Measurements from ENCODE around the gene C16orf92. TPM values are rescaled to one million over a fixed set of nuclear protein-coding genes. Genes with fewer than 3 reads are reported as not detected.

C16orf92 gene
- total and polyA plus RNA-seq, 2 experiments from 2014 or later = 0.34 TPM; not detected in 1

DNA sequence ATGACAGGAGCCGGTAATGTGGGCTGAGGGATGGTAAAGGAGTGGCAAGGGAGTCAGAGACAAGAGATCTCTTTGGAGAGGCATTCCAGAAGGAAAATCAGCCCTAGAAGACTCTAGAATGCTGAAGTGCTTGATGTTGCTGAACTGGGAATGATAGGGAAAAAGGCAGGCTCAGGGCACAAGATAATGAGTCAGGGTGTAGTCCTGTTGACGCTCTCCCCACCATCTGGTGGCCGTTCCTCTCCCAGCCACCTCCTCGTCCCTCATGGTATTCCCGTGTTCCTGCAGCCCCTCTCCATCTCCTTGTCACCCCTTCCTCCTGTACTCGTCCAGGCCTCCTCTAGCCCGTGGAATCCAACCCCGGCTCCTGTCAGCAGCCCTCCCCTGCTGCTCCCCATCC, 31.5 kb downstream of the C16orf92 start (continued):
- TF ChIP-seq, protein P1, sequence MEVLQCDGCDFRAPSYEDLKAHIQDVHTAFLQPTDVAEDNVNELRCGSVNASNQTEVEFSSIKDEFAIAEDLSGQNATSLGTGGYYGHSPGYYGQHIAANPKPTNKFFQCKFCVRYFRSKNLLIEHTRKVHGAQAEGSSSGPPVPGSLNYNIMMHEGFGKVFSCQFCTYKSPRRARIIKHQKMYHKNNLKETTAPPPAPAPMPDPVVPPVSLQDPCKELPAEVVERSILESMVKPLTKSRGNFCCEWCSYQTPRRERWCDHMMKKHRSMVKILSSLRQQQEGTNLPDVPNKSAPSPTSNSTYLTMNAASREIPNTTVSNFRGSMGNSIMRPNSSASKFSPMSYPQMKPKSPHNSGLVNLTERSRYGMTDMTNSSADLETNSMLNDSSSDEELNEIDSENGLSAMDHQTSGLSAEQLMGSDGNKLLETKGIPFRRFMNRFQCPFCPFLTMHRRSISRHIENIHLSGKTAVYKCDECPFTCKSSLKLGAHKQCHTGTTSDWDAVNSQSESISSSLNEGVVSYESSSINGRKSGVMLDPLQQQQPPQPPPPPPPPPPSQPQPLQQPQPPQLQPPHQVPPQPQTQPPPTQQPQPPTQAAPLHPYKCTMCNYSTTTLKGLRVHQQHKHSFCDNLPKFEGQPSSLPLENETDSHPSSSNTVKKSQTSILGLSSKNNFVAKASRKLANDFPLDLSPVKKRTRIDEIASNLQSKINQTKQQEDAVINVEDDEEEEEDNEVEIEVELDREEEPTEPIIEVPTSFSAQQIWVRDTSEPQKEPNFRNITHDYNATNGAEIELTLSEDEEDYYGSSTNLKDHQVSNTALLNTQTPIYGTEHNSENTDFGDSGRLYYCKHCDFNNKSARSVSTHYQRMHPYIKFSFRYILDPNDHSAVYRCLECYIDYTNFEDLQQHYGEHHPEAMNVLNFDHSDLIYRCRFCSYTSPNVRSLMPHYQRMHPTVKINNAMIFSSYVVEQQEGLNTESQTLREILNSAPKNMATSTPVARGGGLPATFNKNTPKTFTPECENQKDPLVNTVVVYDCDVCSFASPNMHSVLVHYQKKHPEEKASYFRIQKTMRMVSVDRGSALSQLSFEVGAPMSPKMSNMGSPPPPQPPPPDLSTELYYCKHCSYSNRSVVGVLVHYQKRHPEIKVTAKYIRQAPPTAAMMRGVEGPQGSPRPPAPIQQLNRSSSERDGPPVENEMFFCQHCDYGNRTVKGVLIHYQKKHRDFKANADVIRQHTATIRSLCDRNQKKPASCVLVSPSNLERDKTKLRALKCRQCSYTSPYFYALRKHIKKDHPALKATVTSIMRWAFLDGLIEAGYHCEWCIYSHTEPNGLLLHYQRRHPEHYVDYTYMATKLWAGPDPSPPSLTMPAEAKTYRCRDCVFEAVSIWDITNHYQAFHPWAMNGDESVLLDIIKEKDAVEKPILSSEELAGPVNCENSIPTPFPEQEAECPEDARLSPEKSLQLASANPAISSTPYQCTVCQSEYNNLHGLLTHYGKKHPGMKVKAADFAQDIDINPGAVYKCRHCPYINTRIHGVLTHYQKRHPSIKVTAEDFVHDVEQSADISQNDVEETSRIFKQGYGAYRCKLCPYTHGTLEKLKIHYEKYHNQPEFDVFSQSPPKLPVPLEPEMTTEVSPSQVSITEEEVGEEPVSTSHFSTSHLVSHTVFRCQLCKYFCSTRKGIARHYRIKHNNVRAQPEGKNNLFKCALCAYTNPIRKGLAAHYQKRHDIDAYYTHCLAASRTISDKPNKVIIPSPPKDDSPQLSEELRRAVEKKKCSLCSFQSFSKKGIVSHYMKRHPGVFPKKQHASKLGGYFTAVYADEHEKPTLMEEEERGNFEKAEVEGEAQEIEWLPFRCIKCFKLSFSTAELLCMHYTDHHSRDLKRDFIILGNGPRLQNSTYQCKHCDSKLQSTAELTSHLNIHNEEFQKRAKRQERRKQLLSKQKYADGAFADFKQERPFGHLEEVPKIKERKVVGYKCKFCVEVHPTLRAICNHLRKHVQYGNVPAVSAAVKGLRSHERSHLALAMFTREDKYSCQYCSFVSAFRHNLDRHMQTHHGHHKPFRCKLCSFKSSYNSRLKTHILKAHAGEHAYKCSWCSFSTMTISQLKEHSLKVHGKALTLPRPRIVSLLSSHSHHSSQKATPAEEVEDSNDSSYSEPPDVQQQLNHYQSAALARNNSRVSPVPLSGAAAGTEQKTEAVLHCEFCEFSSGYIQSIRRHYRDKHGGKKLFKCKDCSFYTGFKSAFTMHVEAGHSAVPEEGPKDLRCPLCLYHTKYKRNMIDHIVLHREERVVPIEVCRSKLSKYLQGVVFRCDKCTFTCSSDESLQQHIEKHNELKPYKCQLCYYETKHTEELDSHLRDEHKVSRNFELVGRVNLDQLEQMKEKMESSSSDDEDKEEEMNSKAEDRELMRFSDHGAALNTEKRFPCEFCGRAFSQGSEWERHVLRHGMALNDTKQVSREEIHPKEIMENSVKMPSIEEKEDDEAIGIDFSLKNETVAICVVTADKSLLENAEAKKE (CRISPR knock-in tag; IDR thresholded peaks at IDR 0.05) = no peak
- TF ChIP-seq CREB1 (CRISPR knock-in tag; IDR thresholded peaks at IDR 0.05; ENCODE audit: low read depth) (no peak), POLR2AphosphoS5 (IDR thresholded peaks at IDR 0.05; ENCODE audit: low read depth) (no peak), ZNF331 (CRISPR knock-in tag; IDR thresholded peaks at IDR 0.05; ENCODE audit: low read depth) (no peak), EZH2 (IDR thresholded peaks at IDR 0.05; ENCODE audit: low read depth, unreplicated experiment) (no peak), EZH2phosphoT487 (IDR thresholded peaks at IDR 0.05; ENCODE audit: unreplicated experiment) (no peak)
- TF ChIP-seq, protein P2, sequence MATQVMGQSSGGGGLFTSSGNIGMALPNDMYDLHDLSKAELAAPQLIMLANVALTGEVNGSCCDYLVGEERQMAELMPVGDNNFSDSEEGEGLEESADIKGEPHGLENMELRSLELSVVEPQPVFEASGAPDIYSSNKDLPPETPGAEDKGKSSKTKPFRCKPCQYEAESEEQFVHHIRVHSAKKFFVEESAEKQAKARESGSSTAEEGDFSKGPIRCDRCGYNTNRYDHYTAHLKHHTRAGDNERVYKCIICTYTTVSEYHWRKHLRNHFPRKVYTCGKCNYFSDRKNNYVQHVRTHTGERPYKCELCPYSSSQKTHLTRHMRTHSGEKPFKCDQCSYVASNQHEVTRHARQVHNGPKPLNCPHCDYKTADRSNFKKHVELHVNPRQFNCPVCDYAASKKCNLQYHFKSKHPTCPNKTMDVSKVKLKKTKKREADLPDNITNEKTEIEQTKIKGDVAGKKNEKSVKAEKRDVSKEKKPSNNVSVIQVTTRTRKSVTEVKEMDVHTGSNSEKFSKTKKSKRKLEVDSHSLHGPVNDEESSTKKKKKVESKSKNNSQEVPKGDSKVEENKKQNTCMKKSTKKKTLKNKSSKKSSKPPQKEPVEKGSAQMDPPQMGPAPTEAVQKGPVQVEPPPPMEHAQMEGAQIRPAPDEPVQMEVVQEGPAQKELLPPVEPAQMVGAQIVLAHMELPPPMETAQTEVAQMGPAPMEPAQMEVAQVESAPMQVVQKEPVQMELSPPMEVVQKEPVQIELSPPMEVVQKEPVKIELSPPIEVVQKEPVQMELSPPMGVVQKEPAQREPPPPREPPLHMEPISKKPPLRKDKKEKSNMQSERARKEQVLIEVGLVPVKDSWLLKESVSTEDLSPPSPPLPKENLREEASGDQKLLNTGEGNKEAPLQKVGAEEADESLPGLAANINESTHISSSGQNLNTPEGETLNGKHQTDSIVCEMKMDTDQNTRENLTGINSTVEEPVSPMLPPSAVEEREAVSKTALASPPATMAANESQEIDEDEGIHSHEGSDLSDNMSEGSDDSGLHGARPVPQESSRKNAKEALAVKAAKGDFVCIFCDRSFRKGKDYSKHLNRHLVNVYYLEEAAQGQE (IDR thresholded peaks at IDR 0.05; ENCODE audit: unreplicated experiment) = no peak
